Astrocyte of the hippocampus (primary cell): ENCODE measurements around the gene NOL4L.
"Not testable (repeated sequence)": the region's sequence is repeated elsewhere in the genome, so short reads cannot be mapped to it uniquely, and the experiment has no call there.

Experiments
- DNase-seq: peaks from one replicate; pipeline ENCODE4 v3.0.0; 2011; ENCODE audit warnings: low read depth, low spot score

NOL4L gene

GRCh38 chr20:32596681-32597252 lies 11.6 kb upstream of the NOL4L start:
- no peak for DNase-seq

- DNase-seq: no peak
Observed at GRCh38 chr20:32595143-32595542, 10.0 kb upstream of the NOL4L start.

GRCh38 chr20:32594669-32595068 lies 9.5 kb upstream of the NOL4L start:
- not testable (repeated sequence) for DNase-seq

- DNase-seq: no peak
Observed at GRCh38 chr20:32594204-32594603, 9.1 kb upstream of the NOL4L start.

GRCh38 chr20:32592616-32593015 lies 7.5 kb upstream of the NOL4L start:
- not testable (repeated sequence) for DNase-seq

- no peak for DNase-seq
Observed at GRCh38 chr20:32592022-32592421, 6.9 kb upstream of the NOL4L start.

- no peak for DNase-seq
Observed at GRCh38 chr20:32589769-32590168, 4.6 kb upstream of the NOL4L start.

GRCh38 chr20:32589256-32589655 lies 4.1 kb upstream of the NOL4L start:
- DNase-seq: no peak

- DNase-seq: no peak
Observed at GRCh38 chr20:32588040-32588439, 2.9 kb upstream of the NOL4L start.

GRCh38 chr20:32586291-32586690 lies 1.2 kb upstream of the NOL4L start:
- no peak for DNase-seq

GRCh38 chr20:32585586-32586127 lies 524 bp upstream of the NOL4L start:
- DNase-seq: no peak

- DNase-seq: no peak
Observed at GRCh38 chr20:32583581-32584070, 1.5 kb downstream of the NOL4L start.

GRCh38 chr20:32582659-32583580 lies 2.2 kb downstream of the NOL4L start:
- DNase-seq: peak; percentile 51

GRCh38 chr20:32581839-32582658 lies 3.1 kb downstream of the NOL4L start:
- no peak for DNase-seq

- no peak for DNase-seq
Observed at GRCh38 chr20:32580970-32581838, 3.9 kb downstream of the NOL4L start.

- DNase-seq: no peak
Observed at GRCh38 chr20:32580219-32580969, 4.7 kb downstream of the NOL4L start.

- no peak for DNase-seq
Observed at GRCh38 chr20:32578840-32579390, 6.2 kb downstream of the NOL4L start.

GRCh38 chr20:32578062-32578461 lies 7.1 kb downstream of the NOL4L start:
- DNase-seq: not testable (repeated sequence)

- no peak for DNase-seq
Observed at GRCh38 chr20:32577657-32578056, 7.5 kb downstream of the NOL4L start.

- DNase-seq: no peak
Observed at GRCh38 chr20:32577023-32577422, 8.1 kb downstream of the NOL4L start.
